ENCODE results near the gene DOK6.

- TF ChIP-seq POLR2A (IDR thresholded peaks at IDR 0.05; ENCODE audit: low read length): no peak
- TF ChIP-seq GATA1 (IDR thresholded peaks at IDR 0.05; ENCODE audit: low read depth, low read length): no peak
These were observed 163.9 kb downstream of the DOK6 start for GRCh38 chr18:69564602-69565001.

Data from erythroblast (primary cell).